Activated T-cell treated with anti-CD3 and anti-CD28 coated beads, Interleukin-2, amount 50 U/mL, for 4 hours (primary cell): ENCODE measurements around the gene PARVB. TPM values are rescaled to one million over a fixed set of nuclear protein-coding genes. Genes with fewer than 3 reads are reported as not detected.

Experiments used
- ATAC-seq, 2 donors: fragments of 200-7000 bp; cut with Tn5 transposase; one replicate each; pipeline ENCODE4 v1.10.0; 2021
- DNase-seq: peaks from one replicate; pipeline ENCODE4 v3.0.0-alpha.2; 2020
- H3K27me3 Mint-ChIP-seq: one replicate; pipeline ENCODE4 v1.8.0; 2021; ENCODE audit warnings: low read depth, mixed read lengths
- H3K36me3 Mint-ChIP-seq: one replicate; pipeline ENCODE4 v1.8.0; 2022; ENCODE audit warnings: mixed read lengths; ENCODE audit not compliant: insufficient read depth
- H3K4me1 Mint-ChIP-seq: one replicate; pipeline ENCODE4 v1.8.0; 2021; ENCODE audit warnings: low read depth, mixed read lengths
- H3K4me3 Mint-ChIP-seq: one replicate; pipeline ENCODE4 v1.8.0; 2021; ENCODE audit warnings: mild to moderate bottlenecking, moderate library complexity, mixed read lengths
- H3K9me3 Mint-ChIP-seq: one replicate; pipeline ENCODE4 v1.8.0; 2021; ENCODE audit warnings: mixed read lengths
- total RNA-seq, 3 donors: library from RNA; stranded (reverse); gene quantifications; one replicate each; pipeline ENCODE4 v1.2.1, GENCODE V29; 2021

The PARVB gene
- total RNA-seq, 3 donors from 2014 or later = 15.1 to 21.5 (median 19.6) TPM

DNA sequence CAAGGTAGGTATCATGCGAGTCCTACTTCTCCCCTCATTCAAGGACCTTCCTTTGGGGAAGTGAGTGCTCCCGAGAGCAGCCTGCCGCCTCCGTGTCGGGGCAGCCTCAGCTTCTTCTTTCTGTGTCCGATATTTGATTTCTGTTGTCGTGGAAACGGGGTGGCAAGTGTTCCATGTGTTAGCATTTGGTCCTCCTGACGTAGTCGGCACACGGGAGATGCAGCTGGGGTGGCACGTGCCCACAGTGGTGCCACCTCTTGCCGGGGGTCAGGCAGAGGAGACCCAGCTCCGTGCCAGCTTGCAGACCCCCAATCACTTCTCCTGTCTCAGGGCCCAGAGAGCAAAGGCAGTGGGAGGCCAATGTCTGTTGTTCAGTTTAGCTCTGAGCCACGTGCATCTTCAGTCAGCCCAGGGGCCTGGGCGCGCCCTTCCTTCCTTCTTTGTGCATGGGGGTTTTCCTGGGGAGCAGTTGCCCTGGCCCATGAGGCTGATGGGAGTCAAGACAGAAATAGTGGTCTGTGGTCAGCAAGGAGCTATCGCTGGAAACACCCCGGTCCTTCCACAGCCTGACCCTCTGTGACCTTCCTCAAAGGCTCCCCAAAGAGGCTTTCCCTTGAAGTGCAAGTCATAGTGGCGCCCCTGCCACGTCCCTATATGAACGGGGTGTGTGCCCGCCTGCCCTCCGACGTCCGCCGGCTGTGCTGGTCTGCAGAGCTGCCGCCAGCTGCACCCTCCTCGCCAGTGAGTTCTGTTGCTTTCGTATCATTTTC, 44.5 kb downstream of the PARVB start:
- Mint-ChIP-seq H3K36me3 (no peaks in the 10 kb centered on the region), H3K9me3 (no peaks in the 10 kb centered on the region), H3K27me3 (peaks cover 4% of the 10 kb centered on the region), H3K4me1 (peaks cover 6% of the 10 kb centered on the region), H3K4me3 (no peak overlapping the region)
- ATAC-seq (no peak), DNase-seq (no peak)

- Mint-ChIP-seq H3K36me3 (no peaks in the 10 kb centered on the region), H3K9me3 (no peaks in the 10 kb centered on the region)
- DNase-seq = no peak
Observed at GRCh38 chr22:44070029-44070428, 45.9 kb downstream of the PARVB start.

DNA sequence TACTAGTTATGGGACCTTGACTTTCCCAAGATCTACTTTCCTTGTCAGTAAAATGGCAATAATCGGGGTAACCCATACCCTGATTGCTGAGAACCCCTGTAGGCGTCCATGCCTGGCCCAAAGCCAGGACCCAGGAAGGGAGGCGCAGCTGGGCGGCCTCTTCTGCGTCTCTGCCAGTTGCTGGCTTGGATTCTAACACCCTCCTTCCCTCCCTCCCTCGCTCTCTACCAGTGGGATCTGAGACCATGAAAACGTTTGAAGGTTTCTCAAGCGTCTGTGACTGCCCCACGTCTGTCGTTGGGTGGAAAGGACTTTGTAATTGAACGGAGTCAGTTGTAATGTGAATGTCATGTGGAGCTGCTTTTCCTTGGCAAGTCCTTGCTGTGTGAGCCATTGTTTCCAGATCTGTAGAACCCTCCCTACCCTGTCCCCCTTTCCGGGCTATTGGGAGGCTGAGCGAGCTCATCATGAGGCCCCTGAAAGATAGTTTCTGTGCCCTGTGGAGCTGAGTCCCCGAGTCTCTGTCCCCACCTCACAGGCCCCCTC, 47.8 kb downstream of the PARVB start:
- DNase-seq (no peak), ATAC-seq (no peak)
- Mint-ChIP-seq H3K27me3 (peaks cover 4% of the 10 kb centered on the region), H3K4me3 (no peak overlapping the region), H3K36me3 (no peaks in the 10 kb centered on the region), H3K4me1 (peaks cover 6% of the 10 kb centered on the region), H3K9me3 (no peaks in the 10 kb centered on the region)

More at GRCh38 chr22:44070029-44070428, 45.9 kb downstream of the PARVB start:
- ATAC-seq = no peak
- H3K4me1 Mint-ChIP-seq = peaks cover 6% of the 10 kb centered on the region
- H3K27me3 Mint-ChIP-seq = peaks cover 4% of the 10 kb centered on the region
- no peak overlapping the region for H3K4me3 Mint-ChIP-seq

DNA sequence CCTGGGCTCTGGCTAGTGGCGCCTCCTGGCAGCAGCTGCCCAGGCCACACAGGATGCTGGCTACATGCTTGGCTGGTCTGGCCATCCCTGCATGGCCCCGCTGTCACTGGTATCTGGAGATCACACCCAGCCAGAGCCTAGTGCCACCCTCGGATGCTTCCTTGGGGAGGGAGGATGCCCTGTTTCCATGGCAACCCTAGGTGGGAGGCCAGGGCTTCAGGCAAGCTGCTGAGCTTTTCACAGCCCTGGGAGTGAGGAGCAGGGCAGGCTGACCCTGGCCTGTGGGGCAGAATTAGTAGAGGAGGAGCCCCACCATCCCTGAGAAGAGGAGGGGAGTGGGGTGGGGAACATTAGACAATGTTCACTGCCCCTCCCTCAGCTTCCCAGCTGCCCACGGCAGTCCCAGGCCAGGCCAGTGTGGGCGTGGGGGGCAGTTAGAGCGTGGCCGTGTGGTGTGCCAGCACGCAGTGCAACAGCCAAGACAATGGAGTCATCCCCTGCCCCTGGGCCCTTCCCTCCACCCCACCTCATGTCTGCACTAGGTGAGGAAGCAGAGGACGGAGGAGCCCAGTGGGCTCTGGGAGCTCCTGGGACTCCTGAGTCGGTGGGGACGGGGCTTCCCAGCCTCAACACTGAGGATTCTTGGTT, 50.4 kb downstream of the PARVB start:
- no peak overlapping the region for H3K4me3 Mint-ChIP-seq
- no peaks in the 10 kb centered on the region for H3K36me3 Mint-ChIP-seq
- no peaks in the 10 kb centered on the region for H3K4me1 Mint-ChIP-seq
- ATAC-seq (no peak), DNase-seq (no peak)
- H3K9me3 Mint-ChIP-seq = no peaks in the 10 kb centered on the region
- H3K27me3 Mint-ChIP-seq = no peaks in the 10 kb centered on the region

GRCh38 chr22:44075022-44075421, 50.9 kb downstream of the PARVB start:
- no peak for ATAC-seq
- Mint-ChIP-seq H3K36me3 (no peaks in the 10 kb centered on the region), H3K4me1 (no peaks in the 10 kb centered on the region), H3K9me3 (no peaks in the 10 kb centered on the region), H3K4me3 (no peak overlapping the region), H3K27me3 (no peaks in the 10 kb centered on the region)
- DNase-seq = no peak

- ATAC-seq (no peak), DNase-seq (no peak)
- Mint-ChIP-seq H3K9me3 (no peaks in the 10 kb centered on the region), H3K4me3 (no peak overlapping the region), H3K4me1 (no peaks in the 10 kb centered on the region), H3K27me3 (no peaks in the 10 kb centered on the region), H3K36me3 (no peaks in the 10 kb centered on the region)
Observed at GRCh38 chr22:44075670-44076069, 51.6 kb downstream of the PARVB start.

GRCh38 chr22:44076825-44077224, 52.7 kb downstream of the PARVB start:
- Mint-ChIP-seq H3K4me3 (no peak overlapping the region), H3K36me3 (no peaks in the 10 kb centered on the region), H3K9me3 (no peaks in the 10 kb centered on the region), H3K27me3 (no peaks in the 10 kb centered on the region), H3K4me1 (no peaks in the 10 kb centered on the region)
- ATAC-seq (no peak), DNase-seq (no peak)

GRCh38 chr22:44080936-44081861, 57.1 kb downstream of the PARVB start:
- Mint-ChIP-seq H3K36me3 (no peaks in the 10 kb centered on the region), H3K27me3 (no peaks in the 10 kb centered on the region), H3K9me3 (no peaks in the 10 kb centered on the region), H3K4me1 (no peaks in the 10 kb centered on the region), H3K4me3 (no peak overlapping the region)
- ATAC-seq (peak; percentile 37 to 61), DNase-seq (peak; percentile 67)

- Mint-ChIP-seq H3K4me3 (no peak overlapping the region), H3K27me3 (no peaks in the 10 kb centered on the region), H3K9me3 (no peaks in the 10 kb centered on the region), H3K36me3 (no peaks in the 10 kb centered on the region), H3K4me1 (no peaks in the 10 kb centered on the region)
- DNase-seq (no peak), ATAC-seq (no peak)
Observed at GRCh38 chr22:44082801-44083200, 58.7 kb downstream of the PARVB start.

DNA sequence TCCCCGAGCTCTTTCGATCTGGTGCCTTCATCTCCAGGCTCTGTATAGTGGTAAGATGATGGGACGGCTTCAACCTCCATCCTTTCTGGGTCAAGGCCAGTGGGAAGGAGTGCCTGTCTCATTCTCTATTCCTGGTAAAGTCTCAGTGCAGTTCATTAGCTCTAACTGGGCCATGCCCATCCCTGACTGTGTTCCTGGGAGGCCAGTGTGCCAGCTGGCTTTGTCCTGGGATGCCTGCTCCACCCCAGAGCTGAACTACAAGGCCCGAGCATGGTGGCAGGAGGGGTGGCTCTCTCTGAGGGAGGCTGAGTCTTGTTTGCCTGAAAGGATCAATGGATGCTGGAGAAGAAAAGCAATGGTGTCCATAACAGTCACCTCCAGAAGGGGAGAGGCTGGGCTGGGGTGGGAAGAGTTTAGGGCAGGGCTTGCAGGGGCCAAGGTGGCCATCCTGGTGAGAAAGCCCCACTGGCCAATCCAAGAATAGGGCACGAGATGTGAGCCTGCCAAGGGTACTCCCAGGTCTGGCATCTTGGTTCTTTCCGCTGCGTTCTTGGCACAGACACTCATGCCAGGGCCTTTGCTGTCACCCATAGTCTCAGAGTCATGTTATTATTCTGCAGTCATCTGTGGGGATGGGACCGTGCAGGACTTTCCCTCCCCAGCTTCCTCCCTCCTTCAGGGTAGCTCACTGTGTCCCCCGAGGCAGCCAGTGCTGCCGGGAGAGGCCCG, 60.1 kb downstream of the PARVB start:
- no peak for DNase-seq
- Mint-ChIP-seq H3K4me1 (no peaks in the 10 kb centered on the region), H3K36me3 (no peaks in the 10 kb centered on the region), H3K4me3 (no peak overlapping the region), H3K9me3 (no peaks in the 10 kb centered on the region), H3K27me3 (no peaks in the 10 kb centered on the region)
- no peak for ATAC-seq

- Mint-ChIP-seq H3K4me1 (peaks cover 2% of the 10 kb centered on the region), H3K27me3 (no peaks in the 10 kb centered on the region), H3K4me3 (no peak overlapping the region), H3K9me3 (no peaks in the 10 kb centered on the region), H3K36me3 (no peaks in the 10 kb centered on the region)
- no peak for DNase-seq
- no peak for ATAC-seq
Observed at GRCh38 chr22:44085743-44086270, 61.7 kb downstream of the PARVB start.

- Mint-ChIP-seq H3K4me1 (peaks cover 7% of the 10 kb centered on the region), H3K27me3 (no peaks in the 10 kb centered on the region), H3K4me3 (no peak overlapping the region), H3K9me3 (no peaks in the 10 kb centered on the region), H3K36me3 (no peaks in the 10 kb centered on the region)
- ATAC-seq (no peak), DNase-seq (no peak)
Observed at GRCh38 chr22:44086271-44087088, 62.4 kb downstream of the PARVB start.

GRCh38 chr22:44087089-44087430, 63.0 kb downstream of the PARVB start:
- no peak for ATAC-seq
- Mint-ChIP-seq H3K4me1 (peaks cover 10% of the 10 kb centered on the region), H3K27me3 (no peaks in the 10 kb centered on the region), H3K9me3 (no peaks in the 10 kb centered on the region), H3K4me3 (no peak overlapping the region), H3K36me3 (no peaks in the 10 kb centered on the region)
- DNase-seq = no peak
